ENCODE results near the gene COG3. TPM values are rescaled to one million over a fixed set of nuclear protein-coding genes. Genes with fewer than 3 reads are reported as not detected.

The COG3 gene
- total RNA-seq, 2 donors from 2014 or later = 37.7 to 76.0 TPM

GRCh38 chr13:45511310-45512097 lies 46.8 kb downstream of the COG3 start:
- intact Hi-C loops (cut with DNase I) = loop anchor here (2.0 kb wide), 1 partner anchor 649 kb away; no protein-coding TSS in a partner anchor
- H3K36me3 ChIP-seq = peaks cover 4 to 6% of the 10 kb centered on the region in 2 donors
- no peaks in the 10 kb centered on the region for H3K27me3 ChIP-seq (replicated peaks; ENCODE audit: insufficient read depth)
- H3K27ac ChIP-seq = no peak overlapping the region
- no peak overlapping the region for H3K4me3 ChIP-seq
- no peaks in the 10 kb centered on the region for H3K9me3 ChIP-seq
- 63% methylated on average over 3 of the region's 3 CpGs for WGBS
- H3K4me1 ChIP-seq (replicated peaks) = no peaks in the 10 kb centered on the region
- TF ChIP-seq POLR2AphosphoS5 (IDR thresholded peaks at IDR 0.05) = peak; percentile 38
- no peak for TF ChIP-seq POLR2A (IDR thresholded peaks at IDR 0.05)
- TF ChIP-seq, protein P1, sequence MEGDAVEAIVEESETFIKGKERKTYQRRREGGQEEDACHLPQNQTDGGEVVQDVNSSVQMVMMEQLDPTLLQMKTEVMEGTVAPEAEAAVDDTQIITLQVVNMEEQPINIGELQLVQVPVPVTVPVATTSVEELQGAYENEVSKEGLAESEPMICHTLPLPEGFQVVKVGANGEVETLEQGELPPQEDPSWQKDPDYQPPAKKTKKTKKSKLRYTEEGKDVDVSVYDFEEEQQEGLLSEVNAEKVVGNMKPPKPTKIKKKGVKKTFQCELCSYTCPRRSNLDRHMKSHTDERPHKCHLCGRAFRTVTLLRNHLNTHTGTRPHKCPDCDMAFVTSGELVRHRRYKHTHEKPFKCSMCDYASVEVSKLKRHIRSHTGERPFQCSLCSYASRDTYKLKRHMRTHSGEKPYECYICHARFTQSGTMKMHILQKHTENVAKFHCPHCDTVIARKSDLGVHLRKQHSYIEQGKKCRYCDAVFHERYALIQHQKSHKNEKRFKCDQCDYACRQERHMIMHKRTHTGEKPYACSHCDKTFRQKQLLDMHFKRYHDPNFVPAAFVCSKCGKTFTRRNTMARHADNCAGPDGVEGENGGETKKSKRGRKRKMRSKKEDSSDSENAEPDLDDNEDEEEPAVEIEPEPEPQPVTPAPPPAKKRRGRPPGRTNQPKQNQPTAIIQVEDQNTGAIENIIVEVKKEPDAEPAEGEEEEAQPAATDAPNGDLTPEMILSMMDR (IDR thresholded peaks at IDR 0.05) = peak; percentile 73 to 84 (median 80)
- peak; percentile 34 for DNase-seq (ENCODE audit: low spot score)

DNA sequence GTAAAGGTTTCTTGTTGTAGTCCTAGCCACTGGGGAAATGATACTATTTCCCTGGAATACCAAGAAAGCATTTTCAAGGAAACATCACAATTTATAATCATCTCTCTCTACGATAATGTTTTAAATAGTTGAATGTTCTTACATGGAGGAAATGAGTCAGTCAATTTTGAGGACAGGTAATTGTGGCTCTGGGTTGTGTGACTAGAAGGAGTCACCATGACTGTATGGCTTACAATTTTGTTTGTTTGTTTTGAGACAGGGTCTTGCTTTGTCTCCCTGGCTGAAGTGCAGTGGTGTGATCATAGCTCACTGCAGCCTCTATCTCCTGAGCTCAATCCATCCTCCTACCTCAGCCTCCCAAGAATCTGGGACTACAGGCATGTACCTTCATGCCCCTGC lies 47.4 kb downstream of the COG3 start:
- Histone ChIP-seq H3K27ac (no peak overlapping the region), H3K4me3 (no peak overlapping the region), H3K9me3 (no peaks in the 10 kb centered on the region), H3K4me1 (replicated peaks) (no peaks in the 10 kb centered on the region), H3K27me3 (replicated peaks; ENCODE audit: insufficient read depth) (no peaks in the 10 kb centered on the region), H3K36me3 (peaks cover 0 to 6% of the 10 kb centered on the region in 2 donors)
- 74% methylated on average over 1 of the region's 1 CpG for WGBS
- no peak for DNase-seq (ENCODE audit: low spot score)
- intact Hi-C loops (cut with DNase I) = no loop called here
- TF ChIP-seq POLR2AphosphoS5 (IDR thresholded peaks at IDR 0.05) (no peak), POLR2A (IDR thresholded peaks at IDR 0.05) (no peak)
- TF ChIP-seq, protein P1 (IDR thresholded peaks at IDR 0.05) = no peak

- intact Hi-C loops (cut with DNase I) = no loop called here
- Histone ChIP-seq H3K9me3 (no peaks in the 10 kb centered on the region), H3K27me3 (replicated peaks; ENCODE audit: insufficient read depth) (no peaks in the 10 kb centered on the region), H3K36me3 (peaks cover 0 to 9% of the 10 kb centered on the region in 2 donors), H3K4me1 (replicated peaks) (no peaks in the 10 kb centered on the region), H3K27ac (no peak overlapping the region), H3K4me3 (no peak overlapping the region)
- TF ChIP-seq POLR2AphosphoS5 (IDR thresholded peaks at IDR 0.05) = no peak
- TF ChIP-seq POLR2A (IDR thresholded peaks at IDR 0.05) = no peak
- TF ChIP-seq, protein P1 (IDR thresholded peaks at IDR 0.05) = no peak
- WGBS = 83% methylated on average over 2 of the region's 2 CpGs
- DNase-seq (ENCODE audit: low spot score) = no peak
Measured at GRCh38 chr13:45516757-45517156, 52.0 kb downstream of the COG3 start.

GRCh38 chr13:45518525-45519245 lies 53.9 kb downstream of the COG3 start:
- intact Hi-C loops (cut with DNase I) = no loop called here
- Histone ChIP-seq H3K27ac (no peak overlapping the region), H3K27me3 (replicated peaks; ENCODE audit: insufficient read depth) (no peaks in the 10 kb centered on the region), H3K4me3 (no peak overlapping the region), H3K36me3 (peaks cover 0 to 4% of the 10 kb centered on the region in 2 donors), H3K9me3 (no peaks in the 10 kb centered on the region), H3K4me1 (replicated peaks) (no peaks in the 10 kb centered on the region)
- whole genome bisulfite sequencing = 78% methylated on average over 4 of the region's 4 CpGs
- TF ChIP-seq POLR2A (IDR thresholded peaks at IDR 0.05) (no peak), POLR2AphosphoS5 (IDR thresholded peaks at IDR 0.05) (no peak)
- TF ChIP-seq, protein P1 (IDR thresholded peaks at IDR 0.05) = no peak
- DNase-seq (ENCODE audit: low spot score) = no peak
